A549 (cell line): Measurements from ENCODE around the gene RHOF.

Experiments used
- EP300 ChIP-seq, 2 experiments: fragments of >200 bp; sonication (Bioruptor Twin); formaldehyde crosslinking; IDR thresholded peaks; 2 replicates in 1 of 2; 3 replicates in 1 of 2; pipeline ENCODE4 v1.6.1; 2016 to 2017
- ESRRA ChIP-seq: fragments of 150-350 bp; IDR thresholded peaks from 2 replicates; pipeline ENCODE4 v1.6.1; 2014; ENCODE audit warnings: mild to moderate bottlenecking, low read length, borderline replicate concordance
- JUNB ChIP-seq: fragments of >200 bp; sonication (Bioruptor Twin); formaldehyde crosslinking; IDR thresholded peaks from 2 replicates; pipeline ENCODE4 v1.6.1; 2016
- KDM1A ChIP-seq: fragments of 200-600 bp; sonication (generic); IDR thresholded peaks from 2 replicates; pipeline ENCODE4 v1.6.1; 2016; ENCODE audit warnings: low read depth, mild to moderate bottlenecking
- MAX ChIP-seq: IDR thresholded peaks from 2 replicates; pipeline ENCODE4 v1.6.1; 2012
- MYC ChIP-seq: IDR thresholded peaks from 2 replicates; pipeline ENCODE4 v1.6.1; 2012; ENCODE audit warnings: mild to moderate bottlenecking, inconsistent platforms, low read length, improper control_type of control experiment, borderline replicate concordance
- POLR2A ChIP-seq: IDR thresholded peaks from 2 replicates; pipeline ENCODE4 v1.6.1; 2012; ENCODE audit warnings: mild to moderate bottlenecking, low read length
- RAD21 ChIP-seq, 2 experiments: fragments of >200 bp in 1 of 2; sonication (Bioruptor Twin) in 1 of 2; formaldehyde crosslinking in 1 of 2; IDR thresholded peaks in 1 of 2; conservative IDR thresholded peaks in 1 of 2; 2 replicates in 1 of 2; 3 replicates in 1 of 2; pipeline ENCODE4 v1.6.1; 2012 to 2018; ENCODE audit warnings: inconsistent platforms in 1 of 2
- REST ChIP-seq: fragments of 200-600 bp; sonication (generic); IDR thresholded peaks from 2 replicates; pipeline ENCODE4 v1.6.1; 2016; ENCODE audit warnings: antibody characterized with exemption, mild to moderate bottlenecking, moderate library complexity
- SREBF2 ChIP-seq: fragments of 450-650 bp; IDR thresholded peaks from 2 replicates; pipeline ENCODE4 v1.6.1; 2014; ENCODE audit warnings: mild to moderate bottlenecking, moderate library complexity
- ZFP36 ChIP-seq: fragments of 450-650 bp; IDR thresholded peaks from 2 replicates; pipeline ENCODE4 v1.6.1; 2014; ENCODE audit warnings: borderline replicate concordance; ENCODE audit not compliant: partially characterized antibody
- TF ChIP-seq, protein P1 (sequence below): fragments of >200 bp; sonication (Bioruptor Twin); formaldehyde crosslinking; IDR thresholded peaks from 3 replicates; pipeline ENCODE4 v1.5.1; 2016
- TF ChIP-seq, protein P2 (sequence below): IDR thresholded peaks from 2 replicates; pipeline ENCODE4 v1.6.1; 2012

DNA sequence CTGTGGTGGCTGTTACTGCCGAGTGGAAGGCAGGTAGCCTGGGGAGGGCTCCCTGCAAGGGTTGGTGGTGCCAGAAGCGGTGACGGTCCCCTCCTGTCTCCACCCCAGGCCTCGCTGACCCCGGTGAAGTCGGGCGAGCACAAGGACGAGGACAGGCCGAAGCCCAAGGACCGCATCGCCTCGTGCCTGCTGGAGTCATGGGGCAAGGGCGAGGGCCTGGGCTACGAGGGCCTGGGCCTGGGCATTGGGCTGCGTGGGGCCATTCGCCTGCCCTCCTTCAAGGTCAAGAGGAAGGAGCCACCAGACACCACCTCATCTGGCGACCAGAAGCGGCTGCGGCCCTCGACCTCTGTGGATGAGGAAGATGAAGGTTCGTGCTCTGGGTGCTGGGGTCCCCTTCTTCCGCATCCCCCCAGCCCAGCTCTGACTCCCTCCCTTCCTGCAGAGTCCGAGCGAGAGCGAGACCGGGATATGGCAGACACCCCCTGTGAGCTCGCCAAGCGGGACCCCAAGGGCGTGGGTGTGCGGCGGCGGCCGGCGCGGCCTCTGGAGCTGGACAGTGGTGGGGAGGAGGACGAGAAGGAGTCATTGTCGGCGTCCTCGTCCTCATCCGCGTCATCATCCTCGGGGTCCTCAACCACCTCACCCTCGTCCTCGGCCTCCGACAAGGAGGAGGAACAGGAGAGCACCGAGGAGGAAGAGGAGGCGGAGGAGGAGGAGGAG is 23.6 kb upstream of the RHOF start:
- TF ChIP-seq, protein P1, sequence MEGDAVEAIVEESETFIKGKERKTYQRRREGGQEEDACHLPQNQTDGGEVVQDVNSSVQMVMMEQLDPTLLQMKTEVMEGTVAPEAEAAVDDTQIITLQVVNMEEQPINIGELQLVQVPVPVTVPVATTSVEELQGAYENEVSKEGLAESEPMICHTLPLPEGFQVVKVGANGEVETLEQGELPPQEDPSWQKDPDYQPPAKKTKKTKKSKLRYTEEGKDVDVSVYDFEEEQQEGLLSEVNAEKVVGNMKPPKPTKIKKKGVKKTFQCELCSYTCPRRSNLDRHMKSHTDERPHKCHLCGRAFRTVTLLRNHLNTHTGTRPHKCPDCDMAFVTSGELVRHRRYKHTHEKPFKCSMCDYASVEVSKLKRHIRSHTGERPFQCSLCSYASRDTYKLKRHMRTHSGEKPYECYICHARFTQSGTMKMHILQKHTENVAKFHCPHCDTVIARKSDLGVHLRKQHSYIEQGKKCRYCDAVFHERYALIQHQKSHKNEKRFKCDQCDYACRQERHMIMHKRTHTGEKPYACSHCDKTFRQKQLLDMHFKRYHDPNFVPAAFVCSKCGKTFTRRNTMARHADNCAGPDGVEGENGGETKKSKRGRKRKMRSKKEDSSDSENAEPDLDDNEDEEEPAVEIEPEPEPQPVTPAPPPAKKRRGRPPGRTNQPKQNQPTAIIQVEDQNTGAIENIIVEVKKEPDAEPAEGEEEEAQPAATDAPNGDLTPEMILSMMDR = no peak
- TF ChIP-seq EP300 (IDR thresholded peaks at IDR 0.05) (no peak), REST (no peak), KDM1A (no peak), JUNB (no peak), MYC (no peak), MAX (no peak), POLR2A (no peak), ZFP36 (no peak), SREBF2 (no peak), ESRRA (no peak), RAD21 (conservative IDR thresholded peaks at IDR 0.05 in 1 of 2, IDR thresholded peaks at IDR 0.05 in 1 of 2) (no peak)
- TF ChIP-seq, protein P2, sequence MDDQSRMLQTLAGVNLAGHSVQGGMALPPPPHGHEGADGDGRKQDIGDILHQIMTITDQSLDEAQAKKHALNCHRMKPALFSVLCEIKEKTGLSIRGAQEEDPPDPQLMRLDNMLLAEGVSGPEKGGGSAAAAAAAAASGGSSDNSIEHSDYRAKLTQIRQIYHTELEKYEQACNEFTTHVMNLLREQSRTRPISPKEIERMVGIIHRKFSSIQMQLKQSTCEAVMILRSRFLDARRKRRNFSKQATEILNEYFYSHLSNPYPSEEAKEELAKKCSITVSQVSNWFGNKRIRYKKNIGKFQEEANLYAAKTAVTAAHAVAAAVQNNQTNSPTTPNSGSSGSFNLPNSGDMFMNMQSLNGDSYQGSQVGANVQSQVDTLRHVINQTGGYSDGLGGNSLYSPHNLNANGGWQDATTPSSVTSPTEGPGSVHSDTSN = no peak
